K562 (cell line): ENCODE data around the gene METAP2. TPM values are rescaled to one million over a fixed set of nuclear protein-coding genes. Genes with fewer than 3 reads are reported as not detected.

ENCODE experiments used
- DACH1 ChIP-seq: fragments of 450-650 bp; IDR thresholded peaks from 2 replicates; pipeline ENCODE4 v1.6.1; 2018; ENCODE audit not compliant: partially characterized antibody
- EWSR1 ChIP-seq: fragments of 450-650 bp; IDR thresholded peaks from 2 replicates; pipeline ENCODE4 v1.6.1; 2018; ENCODE audit warnings: borderline replicate concordance, mild to moderate bottlenecking, low read depth, moderate library complexity; ENCODE audit not compliant: partially characterized antibody
- GABPB1 ChIP-seq: sonication (generic); formaldehyde crosslinking; IDR thresholded peaks from 2 replicates; pipeline ENCODE4 v1.8.0; 2022; ENCODE audit warnings: mild to moderate bottlenecking, missing genetic modification reagents
- GATA2 ChIP-seq: sonication (generic); formaldehyde crosslinking; IDR thresholded peaks from 2 replicates; pipeline ENCODE4 v1.4.0; 2020; ENCODE audit warnings: mild to moderate bottlenecking, missing genetic modification reagents
- HDAC2 ChIP-seq: fragments of 450-650 bp; IDR thresholded peaks from 2 replicates; pipeline ENCODE4 v1.6.1; 2016; ENCODE audit warnings: mild to moderate bottlenecking
- KLF6 ChIP-seq: fragments of 250-450 bp; sonication (Bioruptor Pico); IDR thresholded peaks from 2 replicates; pipeline ENCODE4 v1.4.0; 2020; ENCODE audit warnings: mild to moderate bottlenecking, moderate library complexity, borderline replicate concordance
- MYC ChIP-seq, 2 experiments: fragments of 250-450 bp in 1 of 2; sonication (Bioruptor Pico) in 1 of 2; IDR thresholded peaks; 2 replicates each; pipeline versions ENCODE4 v1.5.1 to v1.6.1; 2012 to 2021; ENCODE audit warnings: low read depth in 2 of 2, borderline replicate concordance in 1 of 2, improper control_type of control experiment in 1 of 2, low read length in 1 of 2, mild to moderate bottlenecking in 1 of 2, moderate library complexity in 1 of 2
- SMAD2 ChIP-seq: fragments of 150-350 bp; IDR thresholded peaks from 2 replicates; pipeline ENCODE4 v1.6.1; 2014; ENCODE audit warnings: low read depth, mild to moderate bottlenecking, low read length
- TEAD4 ChIP-seq, 2 experiments: sonication (generic) in 1 of 2; formaldehyde crosslinking in 1 of 2; IDR thresholded peaks; 2 replicates each; pipeline versions ENCODE4 v1.6.1 to v1.8.0; 2012 to 2022; ENCODE audit warnings: borderline replicate concordance in 1 of 2, inconsistent platforms in 1 of 2, low read length in 1 of 2, mild to moderate bottlenecking in 1 of 2, missing genetic modification reagents in 1 of 2
- YY1 ChIP-seq, 3 experiments: IDR thresholded peaks; 2 replicates each; pipeline ENCODE4 v1.6.1; 2011; ENCODE audit warnings: low read length in 2 of 3, mild to moderate bottlenecking in 2 of 3, moderate library complexity in 2 of 3, borderline replicate concordance in 1 of 3, control low read depth in 1 of 3, low read depth in 1 of 3; ENCODE audit not compliant: insufficient read depth in 3 of 3, insufficient replicate concordance in 2 of 3, control insufficient read depth in 1 of 3, insufficient read length in 1 of 3; ENCODE audit errors: extremely low read depth in 1 of 3
- ZBTB5 ChIP-seq: fragments of 450-650 bp; IDR thresholded peaks from 2 replicates; pipeline ENCODE4 v1.6.1; 2017; ENCODE audit warnings: antibody characterized with exemption
- ZC3H4 ChIP-seq: sonication (generic); formaldehyde crosslinking; IDR thresholded peaks from 2 replicates; pipeline ENCODE4 v1.9.0; 2021; ENCODE audit warnings: missing genetic modification reagents, borderline replicate concordance
- ZNF561 ChIP-seq: fragments of 450-650 bp; formaldehyde crosslinking; conservative IDR thresholded peaks from 2 replicates; pipeline ENCODE4 v1.4.0; 2020; ENCODE audit warnings: mild to moderate bottlenecking, moderate library complexity
- ZNF740 ChIP-seq, 3 experiments: fragments of 200-800 bp in 1 of 3; sonication (Bioruptor generic) in 1 of 3; sonication (generic) in 1 of 3; formaldehyde crosslinking in 1 of 3; IDR thresholded peaks; 2 replicates each; pipeline versions ENCODE4 v1.6.1 to v1.8.0; 2016 to 2022; ENCODE audit warnings: mild to moderate bottlenecking in 2 of 3, missing compliant biosample characterization in 2 of 3, missing genetic modification characterization in 2 of 3, missing genetic modification reagents in 1 of 3
- ZNF780A ChIP-seq: fragments of 250-450 bp; sonication (Bioruptor Pico); IDR thresholded peaks from 2 replicates; pipeline ENCODE4 v1.5.0; 2021; ENCODE audit warnings: mild to moderate bottlenecking
- polyA plus RNA-seq, 8 experiments: library from polyadenylated mRNA; depleted of rRNA in 4 of 8; stranded (reverse) in 5 of 8; unstranded in 3 of 8; fragments of >200 nt; fragmentation: Nextera tagmentation in 2 of 8; fragmentation: Illumina TruSeq in 1 of 8; extraction: Ambion mirVana in 2 of 8; extraction: Trizol in 1 of 8; gene quantifications; 2 replicates each; pipeline versions ENCODE4 v1.2.1 to v1.2.3, GENCODE V29; 2011 to 2014; ENCODE audit warnings: inconsistent platforms in 1 of 8, missing spikeins in 1 of 8
- total RNA-seq, 7 experiments: library from RNA; depleted of rRNA in 6 of 7; stranded (reverse); fragments of >200 nt in 6 of 7; fragmentation: Illumina TruSeq in 2 of 7; extraction: Trizol in 2 of 7; gene quantifications; 2 replicates each; pipeline versions ENCODE4 v1.2.1 to v1.2.3, GENCODE V29; 2011 to 2021; ENCODE audit warnings: low replicate concordance in 1 of 7
- TF ChIP-seq, protein P1 (sequence below): fragments of 200-800 bp; sonication (Bioruptor generic); IDR thresholded peaks from 2 replicates; pipeline ENCODE4 v1.6.1; 2016; ENCODE audit warnings: missing genetic modification characterization, missing compliant biosample characterization

Gene METAP2
- total and polyA plus RNA-seq, 9 of the 15 experiments (the other 6 are each of a cell fraction or from before 2014, with no cell fraction given), result 75.5 to 205 (median 164) TPM

GRCh38 chr12:95547522-95548055 is 73.6 kb downstream of the METAP2 start (continued):
- TF ChIP-seq ZBTB5, result no peak
- peak in 1 of 3 experiments; percentile 27 for TF ChIP-seq YY1 (IDR thresholded peaks at IDR 0.05; ENCODE audit: borderline replicate concordance in 1 of 3, control insufficient read depth in 1 of 3, extremely low read depth in 1 of 3, insufficient read depth in 3 of 3, insufficient read length in 1 of 3, insufficient replicate concordance in 2 of 3, low read depth in 1 of 3, low read length in 2 of 3)
- TF ChIP-seq ZNF740 (CRISPR knock-in tag; IDR thresholded peaks at IDR 0.05), result no peak
- TF ChIP-seq ZNF740 (tag; IDR thresholded peaks at IDR 0.05), result peak in 1 of 2 experiments; percentile 38; a peak in 1 of 4 replicates
- no peak for TF ChIP-seq HDAC2
- TF ChIP-seq, protein P1, sequence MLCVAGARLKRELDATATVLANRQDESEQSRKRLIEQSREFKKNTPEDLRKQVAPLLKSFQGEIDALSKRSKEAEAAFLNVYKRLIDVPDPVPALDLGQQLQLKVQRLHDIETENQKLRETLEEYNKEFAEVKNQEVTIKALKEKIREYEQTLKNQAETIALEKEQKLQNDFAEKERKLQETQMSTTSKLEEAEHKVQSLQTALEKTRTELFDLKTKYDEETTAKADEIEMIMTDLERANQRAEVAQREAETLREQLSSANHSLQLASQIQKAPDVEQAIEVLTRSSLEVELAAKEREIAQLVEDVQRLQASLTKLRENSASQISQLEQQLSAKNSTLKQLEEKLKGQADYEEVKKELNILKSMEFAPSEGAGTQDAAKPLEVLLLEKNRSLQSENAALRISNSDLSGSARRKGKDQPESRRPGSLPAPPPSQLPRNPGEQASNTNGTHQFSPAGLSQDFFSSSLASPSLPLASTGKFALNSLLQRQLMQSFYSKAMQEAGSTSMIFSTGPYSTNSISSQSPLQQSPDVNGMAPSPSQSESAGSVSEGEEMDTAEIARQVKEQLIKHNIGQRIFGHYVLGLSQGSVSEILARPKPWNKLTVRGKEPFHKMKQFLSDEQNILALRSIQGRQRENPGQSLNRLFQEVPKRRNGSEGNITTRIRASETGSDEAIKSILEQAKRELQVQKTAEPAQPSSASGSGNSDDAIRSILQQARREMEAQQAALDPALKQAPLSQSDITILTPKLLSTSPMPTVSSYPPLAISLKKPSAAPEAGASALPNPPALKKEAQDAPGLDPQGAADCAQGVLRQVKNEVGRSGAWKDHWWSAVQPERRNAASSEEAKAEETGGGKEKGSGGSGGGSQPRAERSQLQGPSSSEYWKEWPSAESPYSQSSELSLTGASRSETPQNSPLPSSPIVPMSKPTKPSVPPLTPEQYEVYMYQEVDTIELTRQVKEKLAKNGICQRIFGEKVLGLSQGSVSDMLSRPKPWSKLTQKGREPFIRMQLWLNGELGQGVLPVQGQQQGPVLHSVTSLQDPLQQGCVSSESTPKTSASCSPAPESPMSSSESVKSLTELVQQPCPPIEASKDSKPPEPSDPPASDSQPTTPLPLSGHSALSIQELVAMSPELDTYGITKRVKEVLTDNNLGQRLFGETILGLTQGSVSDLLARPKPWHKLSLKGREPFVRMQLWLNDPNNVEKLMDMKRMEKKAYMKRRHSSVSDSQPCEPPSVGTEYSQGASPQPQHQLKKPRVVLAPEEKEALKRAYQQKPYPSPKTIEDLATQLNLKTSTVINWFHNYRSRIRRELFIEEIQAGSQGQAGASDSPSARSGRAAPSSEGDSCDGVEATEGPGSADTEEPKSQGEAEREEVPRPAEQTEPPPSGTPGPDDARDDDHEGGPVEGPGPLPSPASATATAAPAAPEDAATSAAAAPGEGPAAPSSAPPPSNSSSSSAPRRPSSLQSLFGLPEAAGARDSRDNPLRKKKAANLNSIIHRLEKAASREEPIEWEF, result no peak
- TF ChIP-seq GABPB1 (CRISPR knock-in tag), result no peak
- no peak for TF ChIP-seq ZNF561
- TF ChIP-seq ZNF780A (CRISPR knock-in tag), result no peak
- no peak for TF ChIP-seq MYC (IDR thresholded peaks at IDR 0.05; ENCODE audit: low read depth, low read length)
- TF ChIP-seq MYC (CRISPR knock-in tag; IDR thresholded peaks at IDR 0.05; ENCODE audit: borderline replicate concordance, low read depth), result no peak
- no peak for TF ChIP-seq DACH1
- TF ChIP-seq SMAD2, result no peak
- TF ChIP-seq ZC3H4, result no peak
- no peak for TF ChIP-seq EWSR1
- peak; percentile 17; the same call in 1 of the 2 replicates for TF ChIP-seq TEAD4 (IDR thresholded peaks at IDR 0.05; ENCODE audit: low read length)
- no peak for TF ChIP-seq TEAD4 (CRISPR knock-in tag; IDR thresholded peaks at IDR 0.05; ENCODE audit: borderline replicate concordance)
- TF ChIP-seq GATA2, result no peak
- TF ChIP-seq KLF6 (CRISPR knock-in tag), result no peak
